ENCODE data around the gene ROMO1. TPM values are rescaled to one million over a fixed set of nuclear protein-coding genes. Genes with fewer than 3 reads are reported as not detected.

ROMO1 gene
- total and polyA plus RNA-seq, 12 donors = 50.1 to 1,321 (median 282) TPM

GRCh38 chr20:35724321-35725230, 25.4 kb downstream of the ROMO1 start:
- no peaks in the 10 kb centered on the region for H3K9me3 ChIP-seq (replicated peaks in 1 of 3)
- H3K27ac ChIP-seq = no peak overlapping the region
- peaks cover 0 to 28% of the 10 kb centered on the region in 2 donors for H3K4me1 ChIP-seq (replicated peaks in 1 of 2)
- no peaks in the 10 kb centered on the region for H3K27me3 ChIP-seq
- intact Hi-C loops (cut with DNase I) = loop anchor here (10.0 kb wide), 1 partner anchor 160 kb away; no protein-coding TSS in a partner anchor
- no peak for TF ChIP-seq POLR2A (IDR thresholded peaks at IDR 0.05)
- no peak overlapping the region for H3K4me3 ChIP-seq
- no peak for DNase-seq
- WGBS, 4 donors = 80 to 82% (median 81%) methylated on average over 13 of the region's 13 CpGs
- H3K36me3 ChIP-seq (replicated peaks in 1 of 2) = peaks cover 0 to 100% of the 10 kb centered on the region in 2 donors

- no peak for TF ChIP-seq POLR2A (IDR thresholded peaks at IDR 0.05)
- no peak for TF ChIP-seq CTCF (IDR thresholded peaks at IDR 0.05)
- Histone ChIP-seq H3K27me3 (no peaks in the 10 kb centered on the region), H3K36me3 (replicated peaks in 1 of 2) (peaks cover 0 to 98% of the 10 kb centered on the region in 2 donors), H3K4me1 (replicated peaks in 1 of 2) (peaks cover 13 to 38% of the 10 kb centered on the region in 2 donors), H3K9me3 (replicated peaks in 1 of 3) (no peaks in the 10 kb centered on the region), H3K4me3 (no peak overlapping the region), H3K27ac (no peak overlapping the region)
- whole genome bisulfite sequencing, 4 donors = 85 to 91% (median 89%) methylated on average over 20 of the region's 20 CpGs
- intact Hi-C loops (cut with DNase I) = loop anchor here (10.0 kb wide), 1 partner anchor 158 kb away; no protein-coding TSS in a partner anchor
- DNase-seq = no peak
Measured at GRCh38 chr20:35726842-35727711, 27.9 kb downstream of the ROMO1 start.

GRCh38 chr20:35729283-35729807, 30.1 kb downstream of the ROMO1 start:
- Histone ChIP-seq H3K9me3 (replicated peaks in 1 of 3) (no peaks in the 10 kb centered on the region), H3K4me1 (replicated peaks in 1 of 2) (peaks cover 18 to 54% of the 10 kb centered on the region in 2 donors), H3K27ac (no peak overlapping the region), H3K4me3 (no peak overlapping the region), H3K27me3 (no peaks in the 10 kb centered on the region), H3K36me3 (replicated peaks in 1 of 2) (peaks cover 0 to 98% of the 10 kb centered on the region in 2 donors)
- TF ChIP-seq CTCF (IDR thresholded peaks at IDR 0.05) (no peak), POLR2A (IDR thresholded peaks at IDR 0.05) (no peak)
- 70 to 79% (median 72%) methylated on average over 7 of the region's 7 CpGs for WGBS, 4 donors
- no peak for DNase-seq
- intact Hi-C loops (cut with DNase I) = loop anchor here (10.0 kb wide), 1 partner anchor 155 kb away; no protein-coding TSS in a partner anchor

GRCh38 chr20:35729836-35730582, 30.8 kb downstream of the ROMO1 start:
- no peak overlapping the region for H3K4me3 ChIP-seq
- no peak for TF ChIP-seq POLR2A (IDR thresholded peaks at IDR 0.05)
- no peak for TF ChIP-seq CTCF (IDR thresholded peaks at IDR 0.05)
- H3K27ac ChIP-seq = no peak overlapping the region
- WGBS, 4 donors = 57 to 67% (median 63%) methylated on average over 2 of the region's 2 CpGs
- no peaks in the 10 kb centered on the region for H3K27me3 ChIP-seq
- intact Hi-C loops (cut with DNase I) = loop anchor here (10.0 kb wide), 1 partner anchor 155 kb away; no protein-coding TSS in a partner anchor
- H3K4me1 ChIP-seq (replicated peaks in 1 of 2) = peaks cover 22 to 61% of the 10 kb centered on the region in 2 donors
- H3K9me3 ChIP-seq (replicated peaks in 1 of 3) = no peaks in the 10 kb centered on the region
- DNase-seq = no peak
- peaks cover 0 to 98% of the 10 kb centered on the region in 2 donors for H3K36me3 ChIP-seq (replicated peaks in 1 of 2)

All from adrenal gland (tissue), 12 donors.